T-helper 22 cell (primary cell): ENCODE results near the gene SYNJ2.
"Not testable (repeated sequence)": the region's sequence is repeated elsewhere in the genome, so short reads cannot be mapped to it uniquely, and the experiment has no call there.

Source experiments
- DNase-seq: peaks from one replicate; pipeline ENCODE4 v3.0.0-alpha.2; 2020; ENCODE audit warnings: low read depth

Gene SYNJ2, protein sequence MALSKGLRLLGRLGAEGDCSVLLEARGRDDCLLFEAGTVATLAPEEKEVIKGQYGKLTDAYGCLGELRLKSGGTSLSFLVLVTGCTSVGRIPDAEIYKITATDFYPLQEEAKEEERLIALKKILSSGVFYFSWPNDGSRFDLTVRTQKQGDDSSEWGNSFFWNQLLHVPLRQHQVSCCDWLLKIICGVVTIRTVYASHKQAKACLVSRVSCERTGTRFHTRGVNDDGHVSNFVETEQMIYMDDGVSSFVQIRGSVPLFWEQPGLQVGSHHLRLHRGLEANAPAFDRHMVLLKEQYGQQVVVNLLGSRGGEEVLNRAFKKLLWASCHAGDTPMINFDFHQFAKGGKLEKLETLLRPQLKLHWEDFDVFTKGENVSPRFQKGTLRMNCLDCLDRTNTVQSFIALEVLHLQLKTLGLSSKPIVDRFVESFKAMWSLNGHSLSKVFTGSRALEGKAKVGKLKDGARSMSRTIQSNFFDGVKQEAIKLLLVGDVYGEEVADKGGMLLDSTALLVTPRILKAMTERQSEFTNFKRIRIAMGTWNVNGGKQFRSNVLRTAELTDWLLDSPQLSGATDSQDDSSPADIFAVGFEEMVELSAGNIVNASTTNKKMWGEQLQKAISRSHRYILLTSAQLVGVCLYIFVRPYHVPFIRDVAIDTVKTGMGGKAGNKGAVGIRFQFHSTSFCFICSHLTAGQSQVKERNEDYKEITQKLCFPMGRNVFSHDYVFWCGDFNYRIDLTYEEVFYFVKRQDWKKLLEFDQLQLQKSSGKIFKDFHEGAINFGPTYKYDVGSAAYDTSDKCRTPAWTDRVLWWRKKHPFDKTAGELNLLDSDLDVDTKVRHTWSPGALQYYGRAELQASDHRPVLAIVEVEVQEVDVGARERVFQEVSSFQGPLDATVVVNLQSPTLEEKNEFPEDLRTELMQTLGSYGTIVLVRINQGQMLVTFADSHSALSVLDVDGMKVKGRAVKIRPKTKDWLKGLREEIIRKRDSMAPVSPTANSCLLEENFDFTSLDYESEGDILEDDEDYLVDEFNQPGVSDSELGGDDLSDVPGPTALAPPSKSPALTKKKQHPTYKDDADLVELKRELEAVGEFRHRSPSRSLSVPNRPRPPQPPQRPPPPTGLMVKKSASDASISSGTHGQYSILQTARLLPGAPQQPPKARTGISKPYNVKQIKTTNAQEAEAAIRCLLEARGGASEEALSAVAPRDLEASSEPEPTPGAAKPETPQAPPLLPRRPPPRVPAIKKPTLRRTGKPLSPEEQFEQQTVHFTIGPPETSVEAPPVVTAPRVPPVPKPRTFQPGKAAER (N-terminal part only)

GRCh38 chr6:157981395-157982101, at the start of gene SYNJ2:
Gene SYNJ2, plus strand, starts transcription at chr6:157981863. Its CDS starts 99 bp downstream, at chr6:157981962.
- DNase-seq, result peak; percentile 78

- no peak for DNase-seq
Measured at GRCh38 chr6:157935786-157936185, 45.9 kb upstream of the SYNJ2 start.

- DNase-seq, result no peak
Measured at GRCh38 chr6:157937318-157937717, 44.3 kb upstream of the SYNJ2 start.

DNA sequence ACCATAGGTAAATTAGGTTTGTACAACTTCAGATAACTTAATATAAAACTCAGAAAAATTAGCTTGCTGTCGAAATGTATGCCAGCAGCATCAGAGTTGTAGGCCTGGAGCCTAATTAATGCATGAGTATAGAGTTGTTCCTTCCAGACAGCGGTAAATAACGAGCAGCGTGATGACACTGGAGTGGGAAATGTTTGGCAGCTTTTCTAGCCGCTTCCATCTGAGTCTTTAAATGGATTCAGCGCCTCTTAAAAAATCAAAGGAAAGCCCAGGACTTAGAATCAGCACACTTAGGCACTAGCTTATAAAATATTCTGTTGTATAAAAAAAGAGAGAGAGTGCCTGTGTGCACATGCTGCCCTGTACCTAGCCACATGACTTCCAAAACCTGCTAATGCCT, 43.7 kb upstream of the SYNJ2 start:
- no peak for DNase-seq

GRCh38 chr6:157940375-157941036, 41.2 kb upstream of the SYNJ2 start:
- not testable (repeated sequence) for DNase-seq

GRCh38 chr6:157941101-157941863, 40.4 kb upstream of the SYNJ2 start:
- no peak for DNase-seq

- no peak for DNase-seq
Measured at GRCh38 chr6:157942351-157942750, 39.3 kb upstream of the SYNJ2 start.

DNA sequence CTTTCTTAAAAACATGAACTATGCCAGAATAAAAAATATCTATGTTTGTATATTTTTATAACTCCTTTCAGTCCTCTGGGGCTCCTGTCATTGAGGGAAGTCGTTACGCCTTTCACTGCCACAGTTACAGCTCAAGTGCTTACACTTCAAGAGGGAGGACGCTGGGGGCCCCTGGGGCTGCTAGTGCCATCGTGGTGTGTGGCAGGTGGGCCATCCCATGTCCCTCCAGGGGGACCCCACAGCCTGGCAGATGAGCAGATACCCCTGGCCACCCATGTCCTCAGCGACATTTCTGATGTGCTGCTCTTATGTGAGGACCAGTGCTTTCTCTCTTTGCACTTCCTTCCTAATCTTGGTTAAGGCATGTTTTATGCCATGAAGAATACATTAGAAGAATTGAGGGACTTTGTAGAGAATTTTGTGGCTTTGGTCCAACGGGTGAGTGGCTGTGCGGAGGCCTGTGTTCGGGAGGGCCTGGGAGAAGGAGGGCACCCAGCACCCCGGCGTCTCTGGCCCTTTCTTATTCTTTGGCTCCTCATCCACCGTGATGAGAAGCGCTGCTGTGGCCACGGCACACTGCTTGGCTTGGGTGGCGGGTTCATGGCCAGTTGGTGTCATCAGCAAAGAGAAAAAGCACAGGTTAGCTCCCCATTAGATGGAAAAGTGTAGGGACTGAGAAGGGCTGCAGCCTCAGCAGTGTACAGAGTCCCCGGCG, 38.3 kb upstream of the SYNJ2 start:
- no peak for DNase-seq

- DNase-seq, result no peak
Measured at GRCh38 chr6:157943964-157944283, 37.7 kb upstream of the SYNJ2 start.

DNA sequence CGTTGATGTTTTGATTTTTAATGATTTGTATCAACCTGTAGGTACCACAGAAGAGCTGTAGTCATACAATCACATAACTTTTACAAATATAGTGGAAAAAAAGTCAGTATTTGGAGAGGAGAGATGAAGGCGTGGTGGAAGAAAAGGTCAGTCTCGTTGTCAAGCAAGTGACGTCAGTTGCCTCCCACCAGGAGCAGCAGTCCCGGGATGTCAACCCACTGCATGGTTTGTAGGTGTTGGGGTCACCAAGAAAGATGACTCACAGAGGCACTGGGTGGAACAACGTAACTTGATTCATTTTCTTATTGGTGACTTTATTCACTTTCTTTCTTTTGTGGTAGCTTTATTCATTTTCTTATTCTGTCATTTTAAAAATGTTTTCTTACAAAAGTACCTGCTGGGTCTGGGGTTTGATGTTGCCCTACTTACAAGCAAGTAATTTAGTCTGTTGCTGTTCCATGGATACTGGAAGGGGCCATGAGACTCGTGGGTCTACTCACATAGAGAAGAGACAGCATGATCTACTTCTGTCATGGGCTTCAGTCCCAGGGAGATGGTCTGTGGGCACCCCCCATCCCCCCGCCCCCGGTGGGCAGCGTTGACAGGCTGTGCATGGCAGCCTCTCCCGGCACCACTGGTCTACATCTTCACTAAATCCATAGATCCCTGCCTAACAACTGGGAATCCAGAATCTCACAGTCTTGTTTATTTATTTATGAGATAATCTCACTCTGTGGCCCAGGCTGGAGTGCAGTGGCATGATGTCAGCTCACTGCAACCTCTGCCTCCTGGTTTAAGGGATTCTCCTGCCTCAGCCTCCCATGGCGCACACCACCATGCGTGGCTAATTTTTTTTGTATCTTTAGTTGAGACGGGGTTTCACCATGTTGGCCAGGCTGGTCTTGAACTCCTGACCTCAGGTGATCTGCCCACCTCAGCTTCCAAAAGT, 36.4 kb upstream of the SYNJ2 start:
- no peak for DNase-seq

DNA sequence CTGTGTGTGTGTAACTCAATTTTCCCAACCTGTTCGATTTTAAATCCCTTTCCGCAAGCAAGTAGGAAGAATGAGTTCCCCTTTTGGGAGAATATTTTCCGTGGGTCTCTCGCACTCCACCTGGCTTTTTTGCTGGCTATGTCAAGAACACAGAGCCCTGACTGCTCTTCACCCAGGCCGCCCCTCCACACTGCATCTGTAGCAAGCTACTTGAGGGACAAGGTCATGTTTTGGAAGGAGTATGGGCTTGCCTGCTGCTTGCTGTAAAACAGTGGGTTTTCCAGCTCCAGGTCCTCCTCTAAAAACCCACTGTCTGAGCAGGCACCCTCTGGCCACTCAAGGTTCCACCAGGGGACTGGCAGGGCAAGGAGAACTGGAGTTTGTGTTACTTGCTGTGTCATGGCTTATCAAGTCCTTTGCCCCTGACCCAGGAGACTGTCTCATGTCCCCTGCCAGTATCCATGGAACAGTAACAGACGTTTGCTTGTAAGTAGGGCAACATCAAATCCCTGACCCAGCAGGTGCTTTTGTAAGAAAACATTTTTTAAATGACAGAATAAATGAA, 35.5 kb upstream of the SYNJ2 start:
- DNase-seq, result no peak

DNA sequence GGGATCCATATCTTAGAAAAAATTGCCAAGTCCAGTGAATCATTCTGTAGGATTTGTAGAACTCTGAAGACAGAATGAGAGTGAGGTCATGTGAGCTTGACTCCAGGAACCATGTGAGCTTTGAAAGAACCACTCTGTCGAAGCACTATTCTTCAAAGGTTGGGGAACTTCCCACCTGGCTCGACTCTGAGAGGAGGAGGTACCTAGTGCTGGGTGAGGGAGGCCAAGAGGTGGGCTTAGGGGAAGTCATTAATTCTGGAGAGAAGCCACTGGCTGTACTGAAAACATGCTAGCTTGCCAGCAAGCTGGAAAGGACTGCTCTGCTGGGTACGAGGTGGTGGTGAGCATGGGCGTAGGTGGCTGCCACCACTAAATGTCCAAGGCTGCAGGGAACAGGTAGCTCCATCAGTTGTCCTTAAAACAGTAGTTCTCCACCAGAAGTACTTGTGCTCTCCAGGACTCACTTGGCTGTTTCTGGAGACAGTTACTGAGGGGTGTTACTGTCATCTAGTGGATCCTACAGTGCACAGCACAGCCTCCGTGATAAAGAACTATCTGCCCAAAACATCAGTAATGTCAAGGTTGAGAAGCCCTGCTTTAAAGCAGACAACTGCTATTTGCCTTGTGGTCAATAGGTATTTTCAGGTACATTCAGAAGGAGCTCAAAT, 34.7 kb upstream of the SYNJ2 start:
- no peak for DNase-seq

- not testable (repeated sequence) for DNase-seq
Measured at GRCh38 chr6:157950899-157951298, 30.8 kb upstream of the SYNJ2 start.

DNA sequence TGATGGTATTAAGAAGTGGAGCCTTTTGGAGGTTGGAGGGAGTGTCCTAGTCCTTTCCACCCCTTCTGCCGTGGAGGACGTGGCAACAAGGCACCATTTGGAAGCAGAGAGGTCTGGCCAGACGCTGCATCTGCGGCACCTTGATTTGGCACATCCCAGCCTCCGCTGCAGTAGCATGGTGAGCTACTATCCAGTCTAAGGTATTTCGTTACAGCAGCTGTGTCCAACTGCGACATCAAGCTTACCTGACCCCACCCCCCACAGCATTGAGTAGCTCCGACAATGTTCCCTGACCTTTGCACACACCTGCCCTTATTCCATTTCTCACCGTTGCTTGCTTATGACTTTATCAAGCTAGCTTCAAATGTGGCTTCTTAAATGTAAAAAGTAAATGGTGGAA, 29.8 kb upstream of the SYNJ2 start:
- no peak for DNase-seq

DNA sequence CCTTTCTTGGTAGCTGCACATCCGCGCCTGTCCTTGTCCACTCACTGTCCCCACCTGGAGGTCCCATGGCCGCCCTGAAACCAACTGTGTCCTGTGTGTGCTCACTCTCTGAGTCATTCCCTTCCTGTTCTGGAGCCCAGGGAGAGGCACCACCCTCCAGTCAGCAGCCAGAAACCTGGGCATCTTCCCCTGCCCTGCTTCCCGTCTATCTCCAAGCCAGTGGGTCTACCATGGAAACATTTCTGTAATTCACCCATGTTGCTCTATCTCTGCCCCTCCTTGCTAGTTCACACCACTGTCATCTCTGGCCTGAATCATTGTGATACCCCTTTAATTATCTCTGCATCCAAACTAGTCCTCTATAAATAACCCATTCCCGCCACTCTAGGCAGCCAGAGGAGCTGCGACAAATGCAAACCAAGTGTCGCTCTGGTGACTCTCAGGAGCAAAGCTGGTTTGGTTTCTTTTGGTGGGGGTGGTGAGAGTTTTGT, 28.8 kb upstream of the SYNJ2 start:
- DNase-seq, result no peak

GRCh38 chr6:157953580-157954091, 28.0 kb upstream of the SYNJ2 start:
- DNase-seq, result no peak
